Measurements from ENCODE around the gene ALDH4A1. TPM values are rescaled to one million over a fixed set of nuclear protein-coding genes. Genes with fewer than 3 reads are reported as not detected.
A peak's percentile ranks its signal among the peaks of the same experiment; 100 is the strongest.

Gene ALDH4A1
- total and polyA plus RNA-seq, 2 of the 4 experiments (the other 2 are of a cell fraction) = 8.6 to 21.1 TPM

- H3K4me3 ChIP-seq (ENCODE audit: insufficient read depth, low read depth, low read length) = no peak overlapping the region
- no peak overlapping the region for H3K56ac ChIP-seq (ENCODE audit: extremely low read depth, insufficient read depth, low read length)
- H2BK5ac ChIP-seq (ENCODE audit: low read depth, low read length, poor library complexity, severe bottlenecking) = no peak overlapping the region
- peaks cover 44% of the 10 kb centered on the region for H3K4me1 ChIP-seq (ENCODE audit: control insufficient read depth, insufficient read depth, low read length)
- no peaks in the 10 kb centered on the region for H3K27me3 ChIP-seq (ENCODE audit: control insufficient read depth, insufficient read depth, low read length)
- H2BK20ac ChIP-seq (ENCODE audit: low read depth, low read length) = peak overlapping the region; percentile 28
- H3K36me3 ChIP-seq (ENCODE audit: control insufficient read depth, insufficient read depth, low read length) = no peaks in the 10 kb centered on the region
- CTCF ChIA-PET = interaction anchor here (0.7 to 1.4 kb wide), 2 partner anchors 16 to 17 kb away, joined by 3 to 6 read pairs; no protein-coding TSS in a partner anchor
- no peak overlapping the region for H3K27ac ChIP-seq (ENCODE audit: insufficient read depth, low read length)
- in situ Hi-C loops (cut with MboI; ENCODE audit: low sequenced_read_pairs) (no loop called here), dilution Hi-C loops (cut with HindIII; ENCODE audit: low sequenced_read_pairs, unreplicated experiment) (no loop called here), intact Hi-C loops (cut with micrococcal nuclease) (no loop called here)
- BruUV-seq (replicated peaks) = no TSS peak
- peak overlapping the region; percentile 98; the same call in 1 of the 2 replicates for H2BK120ac ChIP-seq (ENCODE audit: low read depth, low read length)
- H3K14ac ChIP-seq (replicated peaks; ENCODE audit: low read depth, low read length) = peak overlapping the region; percentile 53; the same call in 1 of the 2 replicates
- ATAC-seq (ENCODE audit: low read depth) (no peak), DNase-seq (no peak)
- peak overlapping the region; percentile 39 for H2AK9ac ChIP-seq (replicated peaks; ENCODE audit: low read depth, low read length, poor library complexity)
- peaks cover 36% of the 10 kb centered on the region for H3K9me1 ChIP-seq (ENCODE audit: insufficient read depth, low read length)
- H3K4me2 ChIP-seq (ENCODE audit: low read depth, low read length) = no peak overlapping the region
- peak overlapping the region; percentile 100 for H3K4ac ChIP-seq (ENCODE audit: low read depth, low read length)
- no peaks in the 10 kb centered on the region for H3K9me3 ChIP-seq (ENCODE audit: control insufficient read depth, insufficient read depth, low read length)
- WGBS, 2 experiments (ENCODE audit: extremely low coverage in 2 of 2, insufficient read length in 1 of 2) = no CpG with 5 or more reads among the region's 6 CpGs
- 0 out of 2 replicates have a peak overlapping the region, but pooled peaks have one; percentile 69 for H4K91ac ChIP-seq (ENCODE audit: insufficient read depth, low read depth, low read length)
- TF ChIP-seq RFX5 (IDR thresholded peaks at IDR 0.05; ENCODE audit: low read depth, low read length) (no peak), MAZ (IDR thresholded peaks at IDR 0.05; ENCODE audit: borderline replicate concordance, low read depth, low read length) (no peak), NFE2L2 (IDR thresholded peaks at IDR 0.05; ENCODE audit: low read depth, low read length) (no peak), MAFK (IDR thresholded peaks at IDR 0.05; ENCODE audit: low read depth, low read length) (no peak), FOS (IDR thresholded peaks at IDR 0.05; ENCODE audit: low read depth, low read length) (no peak), BHLHE40 (IDR thresholded peaks at IDR 0.05; ENCODE audit: low read depth, low read length) (no peak), CEBPB (IDR thresholded peaks at IDR 0.05; ENCODE audit: low read depth, low read length) (no peak), CHD1 (IDR thresholded peaks at IDR 0.05; ENCODE audit: low read depth, low read length) (no peak), POLR2A (IDR thresholded peaks at IDR 0.05; ENCODE audit: low read depth, low read length) (no peak), RAD21 (IDR thresholded peaks at IDR 0.05; ENCODE audit: low read length) (no peak), MXI1 (IDR thresholded peaks at IDR 0.05; ENCODE audit: borderline replicate concordance, low read depth, low read length) (no peak), SMC3 (IDR thresholded peaks at IDR 0.05; ENCODE audit: low read depth, low read length) (no peak)
- TF ChIP-seq, protein P1, sequence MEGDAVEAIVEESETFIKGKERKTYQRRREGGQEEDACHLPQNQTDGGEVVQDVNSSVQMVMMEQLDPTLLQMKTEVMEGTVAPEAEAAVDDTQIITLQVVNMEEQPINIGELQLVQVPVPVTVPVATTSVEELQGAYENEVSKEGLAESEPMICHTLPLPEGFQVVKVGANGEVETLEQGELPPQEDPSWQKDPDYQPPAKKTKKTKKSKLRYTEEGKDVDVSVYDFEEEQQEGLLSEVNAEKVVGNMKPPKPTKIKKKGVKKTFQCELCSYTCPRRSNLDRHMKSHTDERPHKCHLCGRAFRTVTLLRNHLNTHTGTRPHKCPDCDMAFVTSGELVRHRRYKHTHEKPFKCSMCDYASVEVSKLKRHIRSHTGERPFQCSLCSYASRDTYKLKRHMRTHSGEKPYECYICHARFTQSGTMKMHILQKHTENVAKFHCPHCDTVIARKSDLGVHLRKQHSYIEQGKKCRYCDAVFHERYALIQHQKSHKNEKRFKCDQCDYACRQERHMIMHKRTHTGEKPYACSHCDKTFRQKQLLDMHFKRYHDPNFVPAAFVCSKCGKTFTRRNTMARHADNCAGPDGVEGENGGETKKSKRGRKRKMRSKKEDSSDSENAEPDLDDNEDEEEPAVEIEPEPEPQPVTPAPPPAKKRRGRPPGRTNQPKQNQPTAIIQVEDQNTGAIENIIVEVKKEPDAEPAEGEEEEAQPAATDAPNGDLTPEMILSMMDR (conservative IDR thresholded peaks at IDR 0.05; ENCODE audit: low read depth, low read length) = no peak
- TF ChIP-seq, protein P2, sequence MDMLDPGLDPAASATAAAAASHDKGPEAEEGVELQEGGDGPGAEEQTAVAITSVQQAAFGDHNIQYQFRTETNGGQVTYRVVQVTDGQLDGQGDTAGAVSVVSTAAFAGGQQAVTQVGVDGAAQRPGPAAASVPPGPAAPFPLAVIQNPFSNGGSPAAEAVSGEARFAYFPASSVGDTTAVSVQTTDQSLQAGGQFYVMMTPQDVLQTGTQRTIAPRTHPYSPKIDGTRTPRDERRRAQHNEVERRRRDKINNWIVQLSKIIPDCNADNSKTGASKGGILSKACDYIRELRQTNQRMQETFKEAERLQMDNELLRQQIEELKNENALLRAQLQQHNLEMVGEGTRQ (IDR thresholded peaks at IDR 0.05; ENCODE audit: low read depth, low read length) = no peak
- H4K5ac ChIP-seq (ENCODE audit: low read depth, low read length) = no peak overlapping the region
- POLR2A ChIA-PET (ENCODE audit: unreplicated experiment) = no interaction called here
- H4K8ac ChIP-seq (ENCODE audit: low read depth in 2 of 2, low read length in 2 of 2) = peak overlapping the region in 1 of 2 experiments; percentile 23; a peak in 1 of 4 replicates
- H3K79me1 ChIP-seq (ENCODE audit: low read depth in 1 of 2, low read length in 2 of 2) = peaks cover 26 to 90% of the 10 kb centered on the region in 2 experiments; a peak in 3 of 4 replicates
- H2AK5ac ChIP-seq (ENCODE audit: low read depth, low read length) = peak overlapping the region; percentile 61; the same call in 1 of the 2 replicates
- H2AFZ ChIP-seq (replicated peaks; ENCODE audit: low read length, poor library complexity) = no peak overlapping the region
- peak overlapping the region; percentile 44; the same call in 1 of the 2 replicates for H3K23ac ChIP-seq (ENCODE audit: low read depth, low read length)
- peaks cover 30% of the 10 kb centered on the region; the same call in 1 of the 2 replicates for H4K20me1 ChIP-seq (ENCODE audit: insufficient read depth, low read length)
- no peak overlapping the region for H3K18ac ChIP-seq (ENCODE audit: low read depth, low read length)
- H3K9ac ChIP-seq (ENCODE audit: low read depth, low read length) = no peak overlapping the region
- H2BK15ac ChIP-seq (ENCODE audit: low read depth, low read length) = peak overlapping the region; percentile 66; the same call in 1 of the 3 replicates
These were observed 26.6 kb upstream of the ALDH4A1 start for GRCh38 chr1:18928985-18929384.
